Thymus (tissue), 14 donors: ENCODE data around the gene UFL1. TPM values are rescaled to one million over a fixed set of nuclear protein-coding genes. Genes with fewer than 3 reads are reported as not detected.
"Not testable (repeated sequence)": the region's sequence is repeated elsewhere in the genome, so short reads cannot be mapped to it uniquely, and the experiment has no call there.

Experiments
- DNase-seq, 9 donors: peaks; one replicate each; pipeline ENCODE4 v3.0.0-alpha.2; 2013; ENCODE audit warnings: low spot score in 9 of 9, low read depth in 6 of 9, missing footprints in 1 of 9
- H3K27ac ChIP-seq, 2 donors: one replicate each; pipeline ENCODE4 v1.5.1; 2013; ENCODE audit warnings: control low read depth in 1 of 2, low read depth in 1 of 2, low read length in 1 of 2, mild to moderate bottlenecking in 1 of 2, moderate library complexity in 1 of 2
- H3K27me3 ChIP-seq, 2 donors: one replicate each; pipeline ENCODE4 v1.5.1; 2013; ENCODE audit warnings: low read length in 1 of 2; ENCODE audit not compliant: control insufficient read depth in 2 of 2, insufficient read depth in 1 of 2
- H3K36me3 ChIP-seq, 2 donors: one replicate each; pipeline ENCODE4 v1.5.1; 2013; ENCODE audit warnings: low read length in 1 of 2, mild to moderate bottlenecking in 1 of 2, moderate library complexity in 1 of 2; ENCODE audit not compliant: control insufficient read depth in 2 of 2, insufficient read depth in 2 of 2
- H3K4me1 ChIP-seq, 2 donors: one replicate each; pipeline ENCODE4 v1.5.1; 2013; ENCODE audit warnings: low read length in 2 of 2; ENCODE audit not compliant: control insufficient read depth in 2 of 2, insufficient read depth in 2 of 2
- H3K4me3 ChIP-seq, 2 donors: one replicate each; pipeline ENCODE4 v1.5.1; 2013; ENCODE audit warnings: low read length in 2 of 2, control low read depth in 1 of 2, mild to moderate bottlenecking in 1 of 2
- H3K9me3 ChIP-seq, 2 donors: one replicate each; pipeline ENCODE4 v1.5.1; 2013; ENCODE audit warnings: low read length in 1 of 2, mild to moderate bottlenecking in 1 of 2; ENCODE audit not compliant: control insufficient read depth in 2 of 2, insufficient read depth in 1 of 2
- WGBS: extraction: QIAGEN DNeasy Blood & Tissue Kit; methylation state at CpG from one replicate; pipeline ENCODE4 v1.1.7; 2013; 5-methylcytosine and 5-hydroxymethylcytosine counted together
- long read RNA-seq, 10 donors: transcript quantifications; one replicate each; lab custom pipeline, GENCODE V29; 2026
- polyA plus RNA-seq: library from polyadenylated mRNA; stranded (reverse); fragments of 200-250 nt; gene quantifications from one replicate; pipeline ENCODE4 v1.2.3, GENCODE V29; 2013
- total RNA-seq: library from RNA; stranded (reverse); fragments of 120-200 nt; gene quantifications from one replicate; pipeline ENCODE4 v1.2.4, GENCODE V29; 2013
- donor health status: healthy.

Gene UFL1
- total RNA-seq (26.7 TPM), polyA plus RNA-seq (24.6 TPM)
- long read RNA-seq, donor 1, full-length matches to known transcripts = 1 of 1 reads
- long read RNA-seq, donor 1, partial matches to known transcripts = 0 of 1 reads
- long read RNA-seq, donor 1, other reads (novel, unspliced or antisense) = 0 of 1 reads
- long read RNA-seq, donor 2 = 0 reads
- long read RNA-seq, donor 3, partial matches to known transcripts = 28 of 29 reads
- long read RNA-seq, donor 3, other reads (novel, unspliced or antisense) = 0 of 29 reads
- long read RNA-seq, donor 4 = 0 reads
- long read RNA-seq, donor 5, partial matches to known transcripts = 20 of 20 reads
- long read RNA-seq, donor 5, other reads (novel, unspliced or antisense) = 0 of 20 reads
- long read RNA-seq, donor 6, full-length matches to known transcripts = 1 of 10 reads
- long read RNA-seq, donor 6, partial matches to known transcripts = 9 of 10 reads
- long read RNA-seq, donor 6, other reads (novel, unspliced or antisense) = 0 of 10 reads
- long read RNA-seq, donor 7, full-length matches to known transcripts = 4 of 4 reads
- long read RNA-seq, donor 7, partial matches to known transcripts = 0 of 4 reads
- long read RNA-seq, donor 7, other reads (novel, unspliced or antisense) = 0 of 4 reads
- long read RNA-seq, donor 8, full-length matches to known transcripts = 1 of 1 reads
- long read RNA-seq, donor 8, partial matches to known transcripts = 0 of 1 reads
- long read RNA-seq, donor 8, other reads (novel, unspliced or antisense) = 0 of 1 reads
- long read RNA-seq, donor 9, full-length matches to known transcripts = 3 of 3 reads
- long read RNA-seq, donor 9, partial matches to known transcripts = 0 of 3 reads
- long read RNA-seq, donor 9, other reads (novel, unspliced or antisense) = 0 of 3 reads
- long read RNA-seq, donor 10 = 0 reads

GRCh38 chr6:96521644-96522464 lies at the start of gene UFL1:
Gene UFL1 (plus strand): TSS chr6:96521806. CDS start chr6:96521874, 68 bp downstream.
- DNase-seq = peak; percentile 74 to 97 (median 91)

DNA sequence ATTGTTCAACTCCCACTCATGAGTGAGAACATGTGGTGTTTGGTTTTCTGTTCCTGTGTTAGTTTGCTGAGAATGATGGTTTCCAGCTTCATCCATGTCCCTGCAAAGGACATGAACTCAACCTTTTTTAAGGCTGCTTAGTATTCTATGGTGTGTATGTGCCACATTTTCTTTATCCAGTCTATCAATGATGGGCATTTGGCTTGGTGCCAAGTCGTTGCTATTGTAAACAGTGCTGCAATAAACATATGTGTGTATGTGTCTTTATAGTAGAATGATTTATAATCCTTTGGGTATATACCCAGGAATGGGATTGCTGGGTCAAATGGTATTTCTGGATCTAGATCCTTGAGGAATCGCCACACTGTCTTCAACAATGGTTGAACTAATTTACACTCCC lies 49.3 kb upstream of the UFL1 start:
- not testable (repeated sequence) for H3K27ac ChIP-seq, H3K4me3 ChIP-seq, H3K9me3 ChIP-seq, H3K27me3 ChIP-seq, H3K36me3 ChIP-seq, H3K4me1 ChIP-seq, DNase-seq
- 82% methylated on average over 2 of the region's 2 CpGs for WGBS

More at GRCh38 chr6:96521644-96522464, at the start of gene UFL1:
- H3K36me3 ChIP-seq = peaks cover 3 to 16% of the 10 kb centered on the region in 2 donors
- no peaks in the 10 kb centered on the region for H3K27me3 ChIP-seq
- H3K27ac ChIP-seq = peak within 1 kb of the TSS; percentile 98 to 100
- H3K4me1 ChIP-seq = peaks cover 4 to 7% of the 10 kb centered on the region in 2 donors
- H3K4me3 ChIP-seq = peak within 1 kb of the TSS; percentile 85 to 93
- WGBS = under 1% methylated on average over 63 of the region's 63 CpGs
- H3K9me3 ChIP-seq = no peaks in the 10 kb centered on the region

- WGBS = 93% methylated on average over 5 of the region's 5 CpGs
- Histone ChIP-seq H3K27me3 (no peaks in the 10 kb centered on the region), H3K4me1 (no peaks in the 10 kb centered on the region), H3K9me3 (no peaks in the 10 kb centered on the region), H3K27ac (no peak overlapping the region), H3K36me3 (no peaks in the 10 kb centered on the region), H3K4me3 (no peak overlapping the region)
- DNase-seq = no peak
Measured at GRCh38 chr6:96478695-96479094, 42.9 kb upstream of the UFL1 start.

- Histone ChIP-seq H3K4me1 (no peaks in the 10 kb centered on the region), H3K27me3 (no peaks in the 10 kb centered on the region), H3K27ac (no peak overlapping the region), H3K4me3 (no peak overlapping the region), H3K9me3 (no peaks in the 10 kb centered on the region), H3K36me3 (no peaks in the 10 kb centered on the region)
- DNase-seq = no peak
- 97% methylated on average over 2 of the region's 2 CpGs for WGBS
Measured at GRCh38 chr6:96491926-96492325, 29.7 kb upstream of the UFL1 start.

- no peaks in the 10 kb centered on the region for H3K27me3 ChIP-seq
- 81% methylated on average over 5 of the region's 5 CpGs for WGBS
- no peak overlapping the region for H3K4me3 ChIP-seq
- no peaks in the 10 kb centered on the region for H3K4me1 ChIP-seq
- peaks cover 1 to 9% of the 10 kb centered on the region in 2 donors for H3K9me3 ChIP-seq
- no peak overlapping the region for H3K27ac ChIP-seq
- H3K36me3 ChIP-seq = no peaks in the 10 kb centered on the region
- peak in 3 of 9 donors; percentile 2 to 30 (median 8) for DNase-seq
Measured at GRCh38 chr6:96499781-96500180, 21.8 kb upstream of the UFL1 start.

DNA sequence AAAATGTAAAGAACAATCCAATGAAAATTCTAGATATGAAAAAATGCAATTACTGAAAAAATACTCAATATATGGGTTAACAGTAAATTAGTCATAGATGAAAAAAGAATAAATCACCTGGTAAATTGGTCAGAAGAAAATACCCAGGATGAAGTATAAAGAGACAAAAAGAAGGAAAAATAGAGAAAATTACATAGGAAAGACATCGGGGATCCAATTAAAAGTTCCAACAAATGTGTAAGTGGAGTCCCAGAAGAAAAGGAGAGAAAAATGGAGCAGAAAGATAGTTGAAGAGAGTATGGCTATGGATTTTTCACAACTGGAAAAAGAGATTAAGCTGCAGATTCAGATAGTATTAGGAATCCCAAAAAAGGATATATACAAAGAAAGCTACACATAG lies 18.7 kb upstream of the UFL1 start:
- peaks cover 1 to 9% of the 10 kb centered on the region in 2 donors for H3K9me3 ChIP-seq
- H3K4me3 ChIP-seq = no peak overlapping the region
- H3K27me3 ChIP-seq = no peaks in the 10 kb centered on the region
- 95% methylated on average over 1 of the region's 1 CpG for WGBS
- no peak overlapping the region for H3K27ac ChIP-seq
- no peaks in the 10 kb centered on the region for H3K36me3 ChIP-seq
- H3K4me1 ChIP-seq = no peaks in the 10 kb centered on the region
- no peak for DNase-seq

- H3K27ac ChIP-seq = no peak overlapping the region
- H3K4me1 ChIP-seq = no peaks in the 10 kb centered on the region
- WGBS = 98% methylated on average over 2 of the region's 2 CpGs
- DNase-seq = no peak
- H3K27me3 ChIP-seq = no peaks in the 10 kb centered on the region
- peaks cover 0 to 6% of the 10 kb centered on the region in 2 donors for H3K9me3 ChIP-seq
- no peaks in the 10 kb centered on the region for H3K36me3 ChIP-seq
- H3K4me3 ChIP-seq = no peak overlapping the region
Measured at GRCh38 chr6:96505363-96505762, 16.2 kb upstream of the UFL1 start.

DNA sequence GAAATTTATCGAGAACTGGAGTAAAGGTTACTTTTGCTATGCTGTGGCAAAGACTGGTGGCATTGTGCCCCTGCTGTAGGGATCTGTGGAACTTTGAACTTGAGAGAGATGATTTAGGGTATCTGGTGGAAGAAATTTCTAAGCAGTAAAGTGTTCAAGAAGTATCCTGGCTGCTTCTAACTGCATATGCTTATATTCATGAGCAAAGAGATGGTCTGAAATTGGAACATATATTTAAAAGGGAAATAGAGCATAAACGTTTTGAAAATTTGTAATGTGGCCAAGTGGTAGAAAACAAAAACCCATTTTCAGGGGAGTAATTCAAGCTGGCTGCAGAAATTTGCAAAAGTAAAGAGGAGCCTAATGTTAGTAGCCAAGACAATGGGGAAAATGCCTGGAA lies 12.3 kb upstream of the UFL1 start:
- Histone ChIP-seq H3K36me3 (no peaks in the 10 kb centered on the region), H3K27me3 (no peaks in the 10 kb centered on the region), H3K4me3 (no peak overlapping the region), H3K9me3 (peaks cover 0 to 6% of the 10 kb centered on the region in 2 donors), H3K4me1 (no peaks in the 10 kb centered on the region), H3K27ac (no peak overlapping the region)
- no peak for DNase-seq
- 92% methylated on average over 2 of the region's 2 CpGs for WGBS
